HepG2 (cell line): ENCODE measurements around the gene IGFBP6. TPM values are rescaled to one million over a fixed set of nuclear protein-coding genes. Genes with fewer than 3 reads are reported as not detected.

ENCODE experiments used
- MLLT10 ChIP-seq: sonication (generic); formaldehyde crosslinking; IDR thresholded peaks from 2 replicates; pipeline ENCODE4 v1.4.0; 2020; ENCODE audit warnings: missing genetic modification reagents
- MTA3 ChIP-seq: sonication (generic); formaldehyde crosslinking; IDR thresholded peaks from 2 replicates; pipeline ENCODE4 v1.4.0; 2020; ENCODE audit warnings: missing genetic modification reagents
- NFKBIZ ChIP-seq: IDR thresholded peaks from 2 replicates; pipeline ENCODE4 v1.6.1; 2018; ENCODE audit warnings: missing genetic modification reagents, missing compliant biosample characterization
- SKIL ChIP-seq: sonication (generic); formaldehyde crosslinking; IDR thresholded peaks from 2 replicates; pipeline ENCODE4 v1.8.0; 2022; ENCODE audit warnings: missing genetic modification reagents, mild to moderate bottlenecking, moderate library complexity, borderline replicate concordance
- ZBTB40 ChIP-seq, 2 experiments: fragments of 450-650 bp in 1 of 2; sonication (generic) in 1 of 2; formaldehyde crosslinking in 1 of 2; IDR thresholded peaks; 2 replicates each; pipeline versions ENCODE4 v1.6.1 to v1.8.0; 2016 to 2022; ENCODE audit warnings: antibody characterized with exemption in 1 of 2, mild to moderate bottlenecking in 1 of 2, missing genetic modification reagents in 1 of 2
- ZNF607 ChIP-seq: sonication (generic); formaldehyde crosslinking; IDR thresholded peaks from 2 replicates; pipeline ENCODE4 v1.5.1; 2020; ENCODE audit warnings: missing genetic modification reagents, mild to moderate bottlenecking, borderline replicate concordance
- ZNF780A ChIP-seq: sonication (generic); formaldehyde crosslinking; IDR thresholded peaks from 2 replicates; pipeline ENCODE4 v1.8.0; 2022; ENCODE audit warnings: mild to moderate bottlenecking, missing genetic modification reagents, moderate library complexity
- ZSCAN22 ChIP-seq: sonication (generic); formaldehyde crosslinking; IDR thresholded peaks from 2 replicates; pipeline ENCODE4 v1.4.0; 2020; ENCODE audit warnings: mild to moderate bottlenecking, missing genetic modification reagents
- polyA plus RNA-seq, 8 experiments: library from polyadenylated mRNA; depleted of rRNA in 3 of 8; stranded (reverse) in 7 of 8; unstranded in 1 of 8; fragments of >200 nt; fragmentation: Illumina TruSeq in 4 of 8; extraction: Trizol in 4 of 8; gene quantifications; 2 replicates each; pipeline versions ENCODE4 v1.2.1 to v1.2.3, GENCODE V29; 2011 to 2016; ENCODE audit warnings: low read depth in 4 of 8, missing spikeins in 1 of 8, mixed read lengths in 1 of 8; ENCODE audit not compliant: insufficient read depth in 1 of 8
- total RNA-seq, 5 experiments: library from RNA; depleted of rRNA; stranded (reverse); fragments of >200 nt; fragmentation: Illumina TruSeq; extraction: Trizol; gene quantifications; 2 replicates each; pipeline ENCODE4 v1.2.3, GENCODE V29; 2016; ENCODE audit warnings: low read depth in 1 of 5
- TF ChIP-seq, protein P1 (sequence below): sonication (generic); formaldehyde crosslinking; IDR thresholded peaks from 2 replicates; pipeline ENCODE4 v1.4.0; 2020; ENCODE audit warnings: missing genetic modification reagents
- TF ChIP-seq, protein P2 (sequence below): sonication (generic); formaldehyde crosslinking; IDR thresholded peaks from 2 replicates; pipeline ENCODE4 v1.4.0; 2020; ENCODE audit warnings: missing genetic modification reagents, low read depth, mild to moderate bottlenecking, borderline replicate concordance
- TF ChIP-seq, protein P3 (sequence below): fragments of 450-650 bp; IDR thresholded peaks from 2 replicates; pipeline ENCODE4 v1.6.1; 2017; ENCODE audit warnings: mild to moderate bottlenecking

The IGFBP6 gene
- total and polyA plus RNA-seq, 2 of the 13 experiments (the other 11 are each of a cell fraction or from before 2014, with no cell fraction given) = 3.9 to 25.2 TPM

DNA sequence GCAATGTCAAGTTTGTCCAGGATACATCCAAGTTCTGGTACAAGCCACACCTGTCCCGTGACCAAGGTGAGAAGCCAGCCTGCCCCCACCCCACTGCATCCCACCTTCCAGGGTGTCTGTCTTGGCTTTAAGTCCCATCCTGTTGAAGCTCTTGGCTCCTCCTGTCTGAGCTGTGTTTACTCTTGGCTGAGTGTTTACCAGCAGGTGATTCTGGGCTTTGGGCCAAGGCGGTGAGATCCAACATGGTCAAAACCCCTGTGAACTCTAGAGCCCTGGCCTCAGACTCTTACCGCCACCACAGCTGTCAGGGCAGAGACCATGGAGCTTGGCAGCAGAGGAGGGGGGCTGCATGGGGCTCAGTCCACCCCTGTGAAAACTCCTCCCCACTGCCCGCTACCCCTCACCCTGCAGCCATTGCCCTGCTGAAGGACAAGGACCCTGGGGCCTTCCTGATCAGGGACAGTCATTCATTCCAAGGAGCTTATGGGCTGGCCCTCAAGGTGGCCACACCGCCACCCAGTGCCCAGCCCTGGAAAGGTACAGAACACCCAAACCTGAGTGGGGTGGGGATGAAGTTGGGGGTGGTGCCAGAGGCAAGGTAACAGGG lies 36.0 kb upstream of the IGFBP6 start (continued):
- TF ChIP-seq, protein P1, sequence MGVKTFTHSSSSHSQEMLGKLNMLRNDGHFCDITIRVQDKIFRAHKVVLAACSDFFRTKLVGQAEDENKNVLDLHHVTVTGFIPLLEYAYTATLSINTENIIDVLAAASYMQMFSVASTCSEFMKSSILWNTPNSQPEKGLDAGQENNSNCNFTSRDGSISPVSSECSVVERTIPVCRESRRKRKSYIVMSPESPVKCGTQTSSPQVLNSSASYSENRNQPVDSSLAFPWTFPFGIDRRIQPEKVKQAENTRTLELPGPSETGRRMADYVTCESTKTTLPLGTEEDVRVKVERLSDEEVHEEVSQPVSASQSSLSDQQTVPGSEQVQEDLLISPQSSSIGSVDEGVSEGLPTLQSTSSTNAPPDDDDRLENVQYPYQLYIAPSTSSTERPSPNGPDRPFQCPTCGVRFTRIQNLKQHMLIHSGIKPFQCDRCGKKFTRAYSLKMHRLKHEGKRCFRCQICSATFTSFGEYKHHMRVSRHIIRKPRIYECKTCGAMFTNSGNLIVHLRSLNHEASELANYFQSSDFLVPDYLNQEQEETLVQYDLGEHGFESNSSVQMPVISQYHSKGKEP (CRISPR knock-in tag) = no peak
- TF ChIP-seq ZNF607 (no peak), ZSCAN22 (no peak), MLLT10 (CRISPR knock-in tag) (no peak), ZNF780A (no peak), NFKBIZ (CRISPR knock-in tag) (no peak), MTA3 (CRISPR knock-in tag) (no peak), ZBTB40 (IDR thresholded peaks at IDR 0.05) (no peak), ZBTB40 (CRISPR knock-in tag; IDR thresholded peaks at IDR 0.05) (no peak; the same call in 1 of the 2 replicates), SKIL (0 out of 2 replicates have a peak, but pooled peaks have one; percentile 22)
- TF ChIP-seq, protein P2, sequence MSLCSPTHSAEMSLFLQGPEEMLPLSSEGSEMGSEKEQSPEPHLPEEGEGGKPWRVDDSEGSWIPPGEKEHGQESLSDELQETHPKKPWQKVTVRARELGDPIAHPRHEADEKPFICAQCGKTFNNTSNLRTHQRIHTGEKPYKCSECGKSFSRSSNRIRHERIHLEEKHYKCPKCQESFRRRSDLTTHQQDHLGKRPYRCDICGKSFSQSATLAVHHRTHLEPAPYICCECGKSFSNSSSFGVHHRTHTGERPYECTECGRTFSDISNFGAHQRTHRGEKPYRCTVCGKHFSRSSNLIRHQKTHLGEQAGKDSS (CRISPR knock-in tag) = peak; percentile 62; the same call in 1 of the 2 replicates
- TF ChIP-seq, protein P3, sequence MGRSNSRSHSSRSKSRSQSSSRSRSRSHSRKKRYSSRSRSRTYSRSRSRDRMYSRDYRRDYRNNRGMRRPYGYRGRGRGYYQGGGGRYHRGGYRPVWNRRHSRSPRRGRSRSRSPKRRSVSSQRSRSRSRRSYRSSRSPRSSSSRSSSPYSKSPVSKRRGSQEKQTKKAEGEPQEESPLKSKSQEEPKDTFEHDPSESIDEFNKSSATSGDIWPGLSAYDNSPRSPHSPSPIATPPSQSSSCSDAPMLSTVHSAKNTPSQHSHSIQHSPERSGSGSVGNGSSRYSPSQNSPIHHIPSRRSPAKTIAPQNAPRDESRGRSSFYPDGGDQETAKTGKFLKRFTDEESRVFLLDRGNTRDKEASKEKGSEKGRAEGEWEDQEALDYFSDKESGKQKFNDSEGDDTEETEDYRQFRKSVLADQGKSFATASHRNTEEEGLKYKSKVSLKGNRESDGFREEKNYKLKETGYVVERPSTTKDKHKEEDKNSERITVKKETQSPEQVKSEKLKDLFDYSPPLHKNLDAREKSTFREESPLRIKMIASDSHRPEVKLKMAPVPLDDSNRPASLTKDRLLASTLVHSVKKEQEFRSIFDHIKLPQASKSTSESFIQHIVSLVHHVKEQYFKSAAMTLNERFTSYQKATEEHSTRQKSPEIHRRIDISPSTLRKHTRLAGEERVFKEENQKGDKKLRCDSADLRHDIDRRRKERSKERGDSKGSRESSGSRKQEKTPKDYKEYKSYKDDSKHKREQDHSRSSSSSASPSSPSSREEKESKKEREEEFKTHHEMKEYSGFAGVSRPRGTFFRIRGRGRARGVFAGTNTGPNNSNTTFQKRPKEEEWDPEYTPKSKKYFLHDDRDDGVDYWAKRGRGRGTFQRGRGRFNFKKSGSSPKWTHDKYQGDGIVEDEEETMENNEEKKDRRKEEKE = no peak
